Stimulated activated CD4-positive, alpha-beta T cell treated with anti-CD3 and anti-CD28 coated beads, Interleukin-4, amount 100 ng/mL, for 24 hours (primary cell): ENCODE data around the gene RNF217.
"Not testable (repeated sequence)": the region's sequence is repeated elsewhere in the genome, so short reads cannot be mapped to it uniquely, and the experiment has no call there.

ENCODE experiments used
- DNase-seq: peaks from one replicate; pipeline ENCODE4 v3.0.0-alpha.2; 2020

Gene RNF217

GRCh38 chr6:124963831-124964763, 1.9 kb downstream of the RNF217 start:
- no peak for DNase-seq

- DNase-seq = no peak
Observed at GRCh38 chr6:124964764-124965105, 2.5 kb downstream of the RNF217 start.

DNA sequence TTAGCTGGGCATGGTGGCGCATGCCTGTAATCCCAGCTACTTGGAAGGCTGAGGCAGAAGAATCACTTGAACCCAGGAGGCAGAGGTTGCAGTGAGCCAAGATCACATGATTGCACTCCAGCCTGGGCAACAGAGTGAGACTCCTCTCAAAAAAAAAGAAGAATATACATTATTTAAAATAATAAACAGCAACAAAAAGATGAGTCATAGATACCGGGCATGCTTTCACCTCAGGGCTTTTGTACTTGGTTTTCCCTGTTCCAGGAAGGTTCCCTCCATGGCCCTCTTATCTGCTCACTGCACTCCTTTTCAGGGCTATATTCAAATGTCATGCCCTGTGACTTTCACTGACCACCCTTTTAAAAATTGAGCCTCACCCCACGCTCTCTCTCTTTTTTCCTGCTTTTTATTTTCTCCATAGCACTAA, 3.2 kb downstream of the RNF217 start:
- DNase-seq = not testable (repeated sequence)

GRCh38 chr6:124967444-124967843, 5.2 kb downstream of the RNF217 start:
- no peak for DNase-seq

DNA sequence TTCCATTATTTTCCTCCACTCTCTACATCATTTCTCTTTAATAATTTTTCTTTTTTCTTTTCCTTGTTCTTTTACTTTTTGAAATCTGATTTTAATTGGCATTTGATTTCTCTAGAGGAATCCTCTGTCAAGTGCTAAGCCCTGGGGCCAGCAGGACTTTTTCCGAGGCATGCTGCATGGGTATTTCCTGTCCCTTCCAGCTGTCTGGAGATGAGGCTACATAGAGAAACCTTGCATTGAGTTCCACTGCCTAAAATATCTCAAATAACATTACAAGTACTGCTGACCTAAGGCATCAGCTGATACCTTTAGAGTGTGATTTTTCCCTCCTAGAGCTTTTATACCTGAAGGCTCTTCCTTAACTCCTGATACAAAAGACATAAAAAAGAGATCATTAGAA, 6.2 kb downstream of the RNF217 start:
- no peak for DNase-seq

DNA sequence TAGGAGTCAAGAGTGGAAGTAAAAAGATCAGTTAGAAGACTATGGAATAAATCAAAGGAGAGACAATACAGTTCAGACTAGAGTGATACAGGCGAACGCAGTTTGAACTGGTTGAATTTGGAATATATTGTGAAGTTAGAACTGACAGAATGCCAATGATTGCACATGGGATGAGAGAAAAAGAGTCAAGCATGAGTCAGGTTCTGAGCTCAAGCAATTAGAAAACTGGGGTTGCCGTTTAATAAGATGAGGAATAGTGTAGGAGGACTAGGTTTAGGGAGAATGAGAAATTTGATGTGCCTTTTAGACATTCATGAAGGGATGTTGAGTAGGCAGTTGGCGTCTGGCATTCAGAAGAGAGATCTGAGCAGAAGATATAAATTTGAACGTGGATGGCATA, 8.0 kb downstream of the RNF217 start:
- DNase-seq = no peak

DNA sequence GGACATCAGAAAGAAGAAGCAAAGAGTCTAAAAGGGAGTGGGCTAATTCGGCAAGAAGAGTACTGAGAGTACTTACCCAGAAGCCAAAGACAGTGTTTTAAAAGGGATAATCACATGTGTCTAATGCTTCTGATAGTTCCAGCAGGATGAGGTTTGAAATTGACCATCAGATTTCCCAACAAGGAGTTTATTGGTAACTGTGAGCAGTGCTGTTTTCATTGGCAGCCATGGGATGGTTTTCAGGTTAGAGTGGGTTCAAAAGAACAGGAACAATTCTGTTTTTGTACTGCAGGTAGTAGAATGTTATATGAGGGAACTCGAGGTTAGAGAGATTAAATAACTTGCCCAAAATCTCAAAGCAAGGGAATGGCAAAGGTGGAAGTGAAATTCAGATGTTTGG, 8.5 kb downstream of the RNF217 start:
- DNase-seq = no peak

GRCh38 chr6:124973780-124974179, 11.5 kb downstream of the RNF217 start:
- no peak for DNase-seq

- no peak for DNase-seq
Observed at GRCh38 chr6:124974771-124975377, 12.6 kb downstream of the RNF217 start.

- DNase-seq = no peak
Observed at GRCh38 chr6:124977067-124977908, 15.1 kb downstream of the RNF217 start.

DNA sequence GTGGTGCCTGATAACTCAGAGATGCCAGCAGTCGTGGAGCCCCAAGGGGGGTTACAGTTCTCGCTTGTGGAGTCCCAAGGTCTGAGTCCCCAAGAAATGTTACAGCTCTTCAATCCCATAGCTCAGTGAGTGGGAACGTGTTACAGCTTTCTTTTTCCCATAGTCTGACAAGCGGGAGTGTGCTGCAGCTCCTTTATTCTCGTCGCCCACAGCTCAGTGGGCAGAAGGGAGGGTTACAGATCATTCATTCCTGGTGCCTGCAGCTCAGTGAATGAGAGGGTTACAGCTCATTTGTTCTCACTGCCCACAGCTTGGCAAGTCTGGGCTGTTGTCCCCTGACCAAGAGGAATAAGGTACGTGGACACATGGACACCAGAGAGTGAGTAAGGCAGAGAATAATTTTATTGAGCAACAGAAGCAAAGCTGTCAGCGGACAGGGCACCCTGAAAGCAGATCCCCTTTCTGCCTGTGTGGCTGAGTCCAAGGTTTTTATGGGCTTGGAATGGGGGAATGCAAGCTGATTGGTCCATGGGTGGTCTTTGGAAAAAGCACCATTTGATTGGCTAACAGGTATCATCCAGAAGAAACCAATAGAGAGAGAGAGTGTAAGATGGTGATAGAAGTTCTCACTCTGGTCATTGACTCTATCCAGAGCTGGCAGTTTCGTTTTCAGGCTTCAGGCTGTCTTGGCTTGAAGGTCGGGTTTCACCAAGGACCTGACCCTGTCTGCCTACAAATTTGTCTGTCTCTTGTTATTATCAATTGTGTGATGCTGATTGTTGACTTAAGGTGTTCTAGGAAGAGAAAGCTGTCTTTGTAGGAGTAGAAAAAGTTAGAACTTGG, 16.4 kb downstream of the RNF217 start:
- DNase-seq = no peak

DNA sequence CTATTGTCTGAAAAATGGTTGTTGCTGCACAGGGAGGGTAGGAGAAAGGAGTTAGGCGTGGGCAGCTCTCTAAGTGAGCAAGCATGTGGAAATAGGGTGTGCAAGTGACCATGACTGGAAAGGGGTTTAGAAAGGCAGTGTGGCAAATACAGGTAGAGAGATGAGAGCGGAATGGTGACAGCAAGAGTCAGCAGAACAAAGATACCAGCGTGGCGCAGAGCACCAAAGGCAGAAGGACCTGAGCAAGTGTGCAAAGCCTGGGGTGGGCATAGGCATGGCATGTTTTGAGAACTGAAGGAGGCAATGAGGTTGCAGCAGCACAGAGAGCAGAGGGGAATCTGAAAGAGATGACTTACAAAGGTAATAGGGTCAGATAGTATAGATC, 17.0 kb downstream of the RNF217 start:
- no peak for DNase-seq

GRCh38 chr6:124982669-124983068, 20.4 kb downstream of the RNF217 start:
- DNase-seq = no peak

GRCh38 chr6:124983383-124984083, 21.3 kb downstream of the RNF217 start:
- no peak for DNase-seq

DNA sequence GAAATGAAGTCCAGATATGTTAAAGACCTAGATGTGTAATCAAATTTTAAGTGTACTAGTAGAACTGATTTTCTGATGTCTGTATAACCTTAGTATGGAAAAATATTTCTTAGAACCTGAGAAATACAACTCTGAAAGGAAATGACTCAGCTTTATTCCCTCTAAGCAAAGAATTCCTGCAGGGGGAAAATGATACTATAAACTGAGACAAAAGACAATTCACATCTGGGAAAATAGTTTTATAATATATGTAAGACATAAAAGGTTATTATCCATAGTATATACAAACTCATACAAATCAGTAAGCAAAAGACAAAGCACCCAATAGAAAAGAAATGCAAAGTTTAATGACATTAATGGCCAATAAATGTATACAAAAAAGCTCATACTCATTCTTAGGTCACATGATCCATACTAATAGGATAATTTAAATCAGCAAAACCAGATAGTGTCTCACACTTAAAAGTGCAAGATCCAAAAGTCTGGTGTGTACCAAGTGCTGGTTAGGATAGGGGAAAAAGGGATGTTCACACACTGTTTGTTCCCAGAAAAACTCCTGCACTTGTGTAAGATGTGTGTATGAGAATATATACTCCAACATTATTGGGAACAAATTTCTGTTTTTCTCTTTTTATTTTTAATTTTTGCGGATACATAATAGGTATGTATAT, 22.6 kb downstream of the RNF217 start:
- no peak for DNase-seq

- no peak for DNase-seq
Observed at GRCh38 chr6:124986164-124986563, 23.9 kb downstream of the RNF217 start.

GRCh38 chr6:124987291-124987690, 25.1 kb downstream of the RNF217 start:
- DNase-seq = no peak

DNA sequence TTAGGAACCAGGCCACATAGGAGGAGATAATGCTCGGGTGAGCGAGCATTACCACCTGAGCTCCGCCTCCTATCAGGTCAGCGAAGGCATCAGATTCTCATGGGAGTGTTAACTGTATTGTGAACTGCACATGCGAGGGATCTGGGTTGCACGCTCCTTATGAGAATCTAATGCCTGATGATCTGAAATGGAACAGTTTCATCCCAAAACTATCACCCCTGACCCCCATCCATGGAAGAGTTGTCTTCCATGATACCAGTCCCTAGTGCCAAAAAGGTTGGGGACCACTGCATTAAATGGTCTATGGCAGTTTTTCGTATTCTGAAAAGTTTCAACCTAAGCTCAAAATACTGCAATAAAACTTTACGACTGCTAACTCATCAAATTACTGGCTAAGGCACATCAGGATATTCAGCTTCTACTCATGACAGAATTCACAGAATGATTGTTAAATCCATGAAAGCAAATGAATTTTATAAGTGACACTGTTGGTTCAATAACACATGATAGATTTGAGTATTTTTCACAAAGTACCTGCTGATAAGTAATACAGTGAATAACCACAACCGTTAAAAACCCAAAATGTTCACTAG, 25.9 kb downstream of the RNF217 start:
- no peak for DNase-seq

GRCh38 chr6:124989136-124989983, 27.1 kb downstream of the RNF217 start:
- DNase-seq = no peak

DNA sequence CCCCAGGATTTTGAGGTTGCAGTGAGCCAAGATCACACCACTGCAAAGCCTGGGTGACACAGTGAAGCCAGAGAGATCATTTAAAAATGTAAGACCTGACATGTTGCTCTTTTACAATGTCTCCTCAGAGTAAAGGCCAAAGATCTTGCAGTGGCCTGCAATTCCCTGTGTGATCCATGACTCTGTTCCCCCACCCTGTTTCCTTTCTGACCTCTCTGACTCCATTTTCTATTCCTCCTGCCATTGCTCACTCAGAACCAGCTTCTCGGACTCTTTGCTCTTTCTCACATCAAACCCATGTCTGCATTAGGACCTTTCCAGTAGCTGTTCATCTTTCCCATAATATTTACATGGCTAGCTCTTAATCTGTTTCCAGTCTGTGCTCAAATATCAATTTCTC, 28.8 kb downstream of the RNF217 start:
- no peak for DNase-seq
